ENCODE data around the gene ETV6.

GRCh38 chr12:11869406-11869805, 219.9 kb downstream of the ETV6 start:
- TF ChIP-seq EZH2 (IDR thresholded peaks at IDR 0.05; ENCODE audit: borderline replicate concordance, low read depth, low read length, severe bottlenecking): no peak
- no peak for TF ChIP-seq CTCF (IDR thresholded peaks at IDR 0.05; ENCODE audit: borderline replicate concordance, extremely low read depth, low read length, poor library complexity, severe bottlenecking)
